Skeletal muscle tissue (tissue), 4 donors: ENCODE results near the gene CDKN1C. TPM values are rescaled to one million over a fixed set of nuclear protein-coding genes. Genes with fewer than 3 reads are reported as not detected.
A peak's percentile ranks its signal among the peaks of the same experiment; 100 is the strongest.

Experiments
- H3K27ac ChIP-seq: one replicate; pipeline ENCODE4 v1.7.0; 2013; ENCODE audit warnings: mild to moderate bottlenecking, low read depth, low read length, inconsistent platforms
- H3K27me3 ChIP-seq, 3 donors: one replicate each; pipeline ENCODE4 v1.7.0; 2013; ENCODE audit warnings: low read length in 3 of 3; ENCODE audit not compliant: control insufficient read depth in 3 of 3, insufficient read depth in 3 of 3
- H3K36me3 ChIP-seq, 3 donors: one replicate each; pipeline ENCODE4 v1.7.0; 2013; ENCODE audit warnings: low read length in 3 of 3; ENCODE audit not compliant: control insufficient read depth in 3 of 3, insufficient read depth in 3 of 3
- H3K4me1 ChIP-seq, 3 donors: one replicate each; pipeline ENCODE4 v1.7.0; 2013; ENCODE audit warnings: low read length in 3 of 3, mild to moderate bottlenecking in 3 of 3; ENCODE audit not compliant: control insufficient read depth in 3 of 3, insufficient read depth in 3 of 3
- H3K4me3 ChIP-seq, 3 donors: one replicate each; pipeline ENCODE4 v1.7.0; 2013; ENCODE audit warnings: low read length in 3 of 3
- H3K9ac ChIP-seq, 3 donors: one replicate each; pipeline ENCODE4 v1.7.0; 2013; ENCODE audit warnings: low read length in 3 of 3, mild to moderate bottlenecking in 3 of 3, moderate library complexity in 2 of 3, low read depth in 1 of 3
- H3K9me3 ChIP-seq, 3 donors: one replicate each; pipeline ENCODE4 v1.7.0; 2013; ENCODE audit warnings: low read length in 3 of 3; ENCODE audit not compliant: control insufficient read depth in 3 of 3
- total RNA-seq: library from RNA; depleted of rRNA; stranded (reverse); fragments of >200 nt; gene quantifications from one replicate; pipeline ENCODE4 v1.2.3, GENCODE V29; 2014
- donor health status: Osteomylitis.

Gene CDKN1C
- total RNA-seq, 1 donor from 2014 or later, result 209 TPM

- Histone ChIP-seq H3K4me3 (no peak overlapping the region), H3K27me3 (no peaks in the 10 kb centered on the region), H3K9me3 (no peaks in the 10 kb centered on the region), H3K27ac (no peak overlapping the region), H3K9ac (no peak overlapping the region), H3K36me3 (no peaks in the 10 kb centered on the region), H3K4me1 (peaks cover 0 to 9% (median 2%) of the 10 kb centered on the region in 3 donors)
These were observed 30.7 kb upstream of the CDKN1C start for GRCh38 chr11:2916114-2916891.

- H3K9ac ChIP-seq, result no peak overlapping the region
- no peaks in the 10 kb centered on the region for H3K9me3 ChIP-seq
- peaks cover 0 to 9% (median 2%) of the 10 kb centered on the region in 3 donors for H3K4me1 ChIP-seq
- H3K4me3 ChIP-seq, result no peak overlapping the region
- H3K27me3 ChIP-seq, result no peaks in the 10 kb centered on the region
- H3K27ac ChIP-seq, result no peak overlapping the region
- H3K36me3 ChIP-seq, result no peaks in the 10 kb centered on the region
These were observed 29.9 kb upstream of the CDKN1C start for GRCh38 chr11:2915473-2915872.

- H3K36me3 ChIP-seq, result no peaks in the 10 kb centered on the region
- H3K27ac ChIP-seq, result no peak overlapping the region
These were observed 29.1 kb upstream of the CDKN1C start for GRCh38 chr11:2914455-2915195.

GRCh38 chr11:2913776-2914175 is 28.2 kb upstream of the CDKN1C start:
- H3K27me3 ChIP-seq, result peaks cover 0 to 12% (median 9%) of the 10 kb centered on the region in 3 donors
- H3K27ac ChIP-seq, result no peak overlapping the region
- no peak overlapping the region for H3K4me3 ChIP-seq
- H3K9ac ChIP-seq, result no peak overlapping the region
- H3K36me3 ChIP-seq, result no peaks in the 10 kb centered on the region
- H3K9me3 ChIP-seq, result no peaks in the 10 kb centered on the region
- H3K4me1 ChIP-seq, result peaks cover 0 to 9% (median 2%) of the 10 kb centered on the region in 3 donors

More at GRCh38 chr11:2914455-2915195, 29.1 kb upstream of the CDKN1C start:
- H3K27me3 ChIP-seq, result peaks cover 0 to 5% (median 5%) of the 10 kb centered on the region in 3 donors
- no peak overlapping the region for H3K4me3 ChIP-seq
- peaks cover 0 to 9% (median 2%) of the 10 kb centered on the region in 3 donors for H3K4me1 ChIP-seq
- peak overlapping the region in 1 of 3 donors; percentile 16 for H3K9ac ChIP-seq
- no peaks in the 10 kb centered on the region for H3K9me3 ChIP-seq

GRCh38 chr11:2913019-2913431 is 27.4 kb upstream of the CDKN1C start:
- Histone ChIP-seq H3K4me3 (no peak overlapping the region), H3K9ac (no peak overlapping the region), H3K4me1 (peaks cover 0 to 9% (median 2%) of the 10 kb centered on the region in 3 donors), H3K27me3 (peaks cover 0 to 18% (median 16%) of the 10 kb centered on the region in 3 donors), H3K9me3 (no peaks in the 10 kb centered on the region), H3K36me3 (no peaks in the 10 kb centered on the region), H3K27ac (no peak overlapping the region)

GRCh38 chr11:2912498-2912897 is 26.9 kb upstream of the CDKN1C start:
- Histone ChIP-seq H3K9ac (no peak overlapping the region), H3K27ac (no peak overlapping the region), H3K4me1 (peaks cover 0 to 9% (median 2%) of the 10 kb centered on the region in 3 donors), H3K4me3 (no peak overlapping the region), H3K9me3 (no peaks in the 10 kb centered on the region), H3K27me3 (peaks cover 0 to 23% (median 22%) of the 10 kb centered on the region in 3 donors), H3K36me3 (no peaks in the 10 kb centered on the region)

- no peak overlapping the region for H3K9ac ChIP-seq
- no peak overlapping the region for H3K4me3 ChIP-seq
- peaks cover 0 to 25% (median 23%) of the 10 kb centered on the region in 3 donors for H3K27me3 ChIP-seq
- peaks cover 0 to 3% (median 2%) of the 10 kb centered on the region in 3 donors for H3K9me3 ChIP-seq
- H3K36me3 ChIP-seq, result no peaks in the 10 kb centered on the region
- peaks cover 0 to 9% (median 2%) of the 10 kb centered on the region in 3 donors for H3K4me1 ChIP-seq
- no peak overlapping the region for H3K27ac ChIP-seq
These were observed 26.3 kb upstream of the CDKN1C start for GRCh38 chr11:2911785-2912391.

GRCh38 chr11:2911088-2911784 is 25.7 kb upstream of the CDKN1C start:
- H3K27me3 ChIP-seq, result peaks cover 0 to 25% (median 23%) of the 10 kb centered on the region in 3 donors
- H3K27ac ChIP-seq, result no peak overlapping the region
- no peaks in the 10 kb centered on the region for H3K36me3 ChIP-seq
- no peak overlapping the region for H3K9ac ChIP-seq
- H3K9me3 ChIP-seq, result peaks cover 0 to 3% (median 2%) of the 10 kb centered on the region in 3 donors
- peaks cover 0 to 9% (median 2%) of the 10 kb centered on the region in 3 donors for H3K4me1 ChIP-seq
- no peak overlapping the region for H3K4me3 ChIP-seq

GRCh38 chr11:2910401-2910955 is 24.9 kb upstream of the CDKN1C start:
- H3K4me3 ChIP-seq, result no peak overlapping the region
- peaks cover 0 to 3% (median 2%) of the 10 kb centered on the region in 3 donors for H3K9me3 ChIP-seq
- peaks cover 0 to 9% (median 2%) of the 10 kb centered on the region in 3 donors for H3K4me1 ChIP-seq
- no peak overlapping the region for H3K27ac ChIP-seq
- peaks cover 0 to 25% (median 23%) of the 10 kb centered on the region in 3 donors for H3K27me3 ChIP-seq
- peaks cover 0 to 1% (median 0%) of the 10 kb centered on the region in 3 donors for H3K36me3 ChIP-seq
- no peak overlapping the region for H3K9ac ChIP-seq
